OCI-LY1 (cell line): ENCODE data around the gene PLEKHG3.

Experiments
- H2AFZ ChIP-seq: fragments of 200-600 bp; sonication (generic), shearing (Covaris generic); 2 replicates; pipeline ENCODE4 v1.6.0; 2014; ENCODE audit warnings: antibody characterized with exemption, mild to moderate bottlenecking, low read length
- H3F3A ChIP-seq: fragments of 200-600 bp; sonication (generic), shearing (Covaris generic); 2 replicates; pipeline ENCODE4 v1.6.0; 2014; ENCODE audit warnings: mild to moderate bottlenecking, antibody characterized with exemption, low read length, moderate library complexity; ENCODE audit not compliant: insufficient read depth
- H3K27ac ChIP-seq: fragments of 200-600 bp; sonication (generic); 2 replicates; pipeline ENCODE4 v1.5.1; 2014; ENCODE audit warnings: low read length, mixed run types, mild to moderate bottlenecking, low read depth; ENCODE audit not compliant: poor library complexity, severe bottlenecking
- H3K27me3 ChIP-seq: fragments of 200-600 bp; sonication (generic); 2 replicates; pipeline ENCODE4 v1.6.0; 2014; ENCODE audit warnings: antibody characterized with exemption, mild to moderate bottlenecking, low read length, moderate library complexity; ENCODE audit not compliant: insufficient read depth
- H3K36me3 ChIP-seq: fragments of 200-600 bp; sonication (generic); 2 replicates; pipeline ENCODE4 v1.6.1; 2014; ENCODE audit warnings: mild to moderate bottlenecking, antibody characterized with exemption, low read length, moderate library complexity, mixed read lengths; ENCODE audit not compliant: insufficient read depth
- H3K4me1 ChIP-seq: fragments of 200-600 bp; sonication (generic); 2 replicates; pipeline ENCODE4 v1.5.1; 2014; ENCODE audit warnings: mild to moderate bottlenecking, low read length, moderate library complexity; ENCODE audit not compliant: insufficient read depth, severe bottlenecking
- H3K4me2 ChIP-seq: fragments of 200-600 bp; sonication (generic), shearing (Covaris generic); 2 replicates; pipeline ENCODE4 v1.6.1; 2014; ENCODE audit warnings: low read length
- H3K4me3 ChIP-seq: fragments of 200-600 bp; sonication (generic); 2 replicates; pipeline ENCODE4 v1.5.1; 2014; ENCODE audit warnings: low read length, low read depth, mild to moderate bottlenecking, mixed read lengths; ENCODE audit not compliant: poor library complexity, severe bottlenecking
- H3K79me2 ChIP-seq: fragments of 200-600 bp; shearing (Covaris generic); 2 replicates; pipeline ENCODE4 v1.6.1; 2016; ENCODE audit warnings: mixed run types, low read length, mixed read lengths; ENCODE audit not compliant: insufficient read depth
- H3K9ac ChIP-seq: fragments of 200-600 bp; sonication (generic), shearing (Covaris generic); 2 replicates; pipeline ENCODE4 v1.6.1; 2014; ENCODE audit warnings: mild to moderate bottlenecking, low read length, mixed read lengths
- H3K9me2 ChIP-seq: fragments of 200-600 bp; sonication (generic), shearing (Covaris generic); 2 replicates; pipeline ENCODE4 v1.6.1; 2014; ENCODE audit warnings: low read depth, mild to moderate bottlenecking, low read length, mixed read lengths
- H3K9me3 ChIP-seq: fragments of 200-600 bp; shearing (Covaris generic); 2 replicates; pipeline ENCODE4 v1.6.1; 2014; ENCODE audit warnings: low read length, mixed read lengths
- H4K20me1 ChIP-seq: fragments of 200-600 bp; sonication (generic), shearing (Covaris generic); 2 replicates; pipeline ENCODE4 v1.6.0; 2016; ENCODE audit warnings: mild to moderate bottlenecking, low read length; ENCODE audit not compliant: insufficient read depth
- EZH2 ChIP-seq: fragments of 200-600 bp; sonication (generic), shearing (Covaris generic); IDR thresholded peaks from 2 replicates; pipeline ENCODE4 v1.8.0; 2017; ENCODE audit warnings: borderline replicate concordance, mixed run types, mild to moderate bottlenecking, antibody characterized with exemption, low read length, moderate library complexity, mixed read lengths
- TF ChIP-seq, protein P1 (sequence below): fragments of 200-600 bp; sonication (generic), shearing (Covaris generic); IDR thresholded peaks from 2 replicates; pipeline ENCODE4 v1.5.1; 2017; ENCODE audit warnings: mild to moderate bottlenecking, antibody characterized with exemption, low read length, moderate library complexity, mixed read lengths

The PLEKHG3 gene

DNA sequence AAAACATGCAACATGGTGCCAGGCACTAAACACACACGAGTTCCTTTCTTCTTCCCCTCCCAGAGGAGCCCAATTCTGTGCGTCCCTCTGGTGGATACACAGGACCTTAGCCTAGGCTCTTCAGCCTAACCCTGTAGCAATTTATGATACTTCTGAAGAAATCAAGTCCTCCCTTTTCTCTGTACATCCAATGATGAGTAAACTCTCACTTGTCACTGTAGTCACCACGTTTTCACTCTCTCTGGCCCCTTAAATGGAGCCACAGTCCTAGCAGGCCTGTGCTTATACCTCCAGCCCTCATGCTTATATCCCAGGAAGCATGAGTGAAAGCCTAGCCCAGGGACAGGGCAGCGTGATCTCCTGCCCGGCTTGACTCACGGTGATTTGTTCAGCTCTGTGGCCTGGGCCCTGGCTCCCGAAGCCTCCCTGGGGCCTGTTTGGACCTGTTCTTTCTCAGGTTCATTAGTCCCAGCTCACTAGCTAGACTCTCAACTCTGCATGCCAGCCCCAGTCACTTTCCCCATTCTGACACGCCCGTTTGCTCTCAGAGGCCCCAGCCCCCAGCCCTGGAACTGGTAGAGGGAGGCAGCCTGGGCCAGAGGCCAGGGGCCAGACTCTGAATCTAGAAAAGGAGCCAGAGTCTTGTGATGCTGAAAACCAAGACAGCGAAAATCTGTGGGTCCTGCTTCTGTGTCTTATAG, 24.1 kb upstream of the PLEKHG3 start:
- no peaks in the 10 kb centered on the region for H3K9me2 ChIP-seq
- no peak overlapping the region for H3K27ac ChIP-seq
- H3K4me2 ChIP-seq, result no peak overlapping the region
- H3K9ac ChIP-seq, result no peak overlapping the region
- no peak overlapping the region for H2AFZ ChIP-seq
- H3K4me1 ChIP-seq, result no peaks in the 10 kb centered on the region
- H3K36me3 ChIP-seq, result no peaks in the 10 kb centered on the region
- H3K4me3 ChIP-seq, result no peak overlapping the region
- H3K27me3 ChIP-seq, result peaks cover 3% of the 10 kb centered on the region
- no peaks in the 10 kb centered on the region for H3F3A ChIP-seq
- TF ChIP-seq, protein P1, sequence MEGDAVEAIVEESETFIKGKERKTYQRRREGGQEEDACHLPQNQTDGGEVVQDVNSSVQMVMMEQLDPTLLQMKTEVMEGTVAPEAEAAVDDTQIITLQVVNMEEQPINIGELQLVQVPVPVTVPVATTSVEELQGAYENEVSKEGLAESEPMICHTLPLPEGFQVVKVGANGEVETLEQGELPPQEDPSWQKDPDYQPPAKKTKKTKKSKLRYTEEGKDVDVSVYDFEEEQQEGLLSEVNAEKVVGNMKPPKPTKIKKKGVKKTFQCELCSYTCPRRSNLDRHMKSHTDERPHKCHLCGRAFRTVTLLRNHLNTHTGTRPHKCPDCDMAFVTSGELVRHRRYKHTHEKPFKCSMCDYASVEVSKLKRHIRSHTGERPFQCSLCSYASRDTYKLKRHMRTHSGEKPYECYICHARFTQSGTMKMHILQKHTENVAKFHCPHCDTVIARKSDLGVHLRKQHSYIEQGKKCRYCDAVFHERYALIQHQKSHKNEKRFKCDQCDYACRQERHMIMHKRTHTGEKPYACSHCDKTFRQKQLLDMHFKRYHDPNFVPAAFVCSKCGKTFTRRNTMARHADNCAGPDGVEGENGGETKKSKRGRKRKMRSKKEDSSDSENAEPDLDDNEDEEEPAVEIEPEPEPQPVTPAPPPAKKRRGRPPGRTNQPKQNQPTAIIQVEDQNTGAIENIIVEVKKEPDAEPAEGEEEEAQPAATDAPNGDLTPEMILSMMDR, result no peak
- TF ChIP-seq EZH2, result no peak
- no peaks in the 10 kb centered on the region for H3K9me3 ChIP-seq
- H4K20me1 ChIP-seq, result no peaks in the 10 kb centered on the region
- H3K79me2 ChIP-seq, result no peaks in the 10 kb centered on the region

DNA sequence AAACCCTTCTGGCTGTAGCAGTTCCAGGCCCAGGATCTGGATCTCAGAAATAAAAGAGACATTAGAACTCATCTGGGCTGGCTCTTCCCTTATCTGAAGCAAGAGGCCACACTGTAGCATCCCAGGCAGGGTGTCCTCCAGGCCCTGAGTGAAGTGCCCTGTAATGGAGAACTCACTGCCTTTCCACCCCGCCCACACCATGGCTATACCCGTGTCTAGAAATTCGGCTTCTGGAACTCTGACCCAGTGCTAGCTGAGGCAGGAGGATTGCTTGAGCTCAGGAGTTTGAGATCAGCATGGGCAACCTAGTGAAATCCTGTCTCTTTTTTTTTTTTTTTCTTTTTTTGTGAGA, 23.5 kb upstream of the PLEKHG3 start:
- Histone ChIP-seq H3K27ac (no peak overlapping the region), H3K9ac (no peak overlapping the region), H3K36me3 (no peaks in the 10 kb centered on the region), H3K9me3 (no peaks in the 10 kb centered on the region), H4K20me1 (no peaks in the 10 kb centered on the region), H3K79me2 (no peaks in the 10 kb centered on the region), H2AFZ (no peak overlapping the region), H3K9me2 (no peaks in the 10 kb centered on the region), H3K4me2 (no peak overlapping the region), H3K4me1 (no peaks in the 10 kb centered on the region), H3K27me3 (peaks cover 3% of the 10 kb centered on the region), H3K4me3 (no peak overlapping the region), H3F3A (no peaks in the 10 kb centered on the region)
- TF ChIP-seq, protein P1, result no peak
- no peak for TF ChIP-seq EZH2

DNA sequence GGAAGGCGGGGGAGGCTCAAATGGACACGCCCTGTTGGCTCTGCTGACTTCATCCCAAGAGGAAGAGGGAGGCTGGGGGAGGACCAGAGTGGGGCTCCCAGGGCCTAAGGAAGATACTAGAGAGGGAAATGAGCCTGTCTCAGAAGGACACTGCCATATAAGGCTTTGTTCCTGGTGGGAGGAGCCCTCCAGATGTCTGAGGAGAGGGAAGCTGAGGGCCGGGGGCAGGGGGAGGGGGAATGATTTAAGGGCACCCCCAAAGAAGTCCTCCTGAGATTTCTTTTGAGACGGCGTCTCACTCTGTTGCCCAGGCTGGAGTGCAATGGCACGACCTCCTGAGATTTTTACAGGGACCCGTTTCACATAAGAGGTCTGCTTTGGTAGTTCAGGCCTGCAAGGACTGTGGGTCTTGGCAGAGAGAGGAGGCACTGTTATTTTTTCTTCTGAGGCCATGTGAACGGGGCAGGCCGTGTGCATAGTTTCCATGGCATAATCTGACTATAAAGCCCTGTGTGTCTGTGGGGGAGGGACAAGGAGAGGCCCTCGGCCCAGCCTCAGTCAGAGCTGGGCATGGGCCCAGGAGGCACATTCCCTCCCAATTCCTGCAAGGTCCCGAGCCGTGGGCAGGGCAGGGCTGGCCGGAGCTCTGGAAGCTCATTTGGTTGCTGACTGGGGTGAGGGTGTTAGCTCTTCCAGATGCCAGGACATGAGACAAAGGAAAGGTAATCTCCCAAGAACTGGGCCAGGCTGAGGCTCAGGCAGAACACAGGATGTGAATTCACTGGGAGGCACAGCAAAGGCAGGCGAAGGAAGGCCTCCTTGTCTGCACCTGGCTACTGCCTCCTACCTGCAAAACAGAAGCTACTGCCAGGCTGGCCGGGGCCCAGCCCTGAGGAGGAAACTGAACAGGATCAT, 22.2 kb upstream of the PLEKHG3 start:
- H4K20me1 ChIP-seq, result no peaks in the 10 kb centered on the region
- no peak overlapping the region for H3K4me2 ChIP-seq
- H3K9me2 ChIP-seq, result no peaks in the 10 kb centered on the region
- H3K9ac ChIP-seq, result no peak overlapping the region
- no peaks in the 10 kb centered on the region for H3K79me2 ChIP-seq
- H3K27me3 ChIP-seq, result peaks cover 3% of the 10 kb centered on the region
- no peaks in the 10 kb centered on the region for H3K36me3 ChIP-seq
- no peak overlapping the region for H2AFZ ChIP-seq
- H3F3A ChIP-seq, result no peaks in the 10 kb centered on the region
- no peak for TF ChIP-seq EZH2
- TF ChIP-seq, protein P1, result no peak
- H3K9me3 ChIP-seq, result no peaks in the 10 kb centered on the region
- no peak overlapping the region for H3K4me3 ChIP-seq
- no peak overlapping the region for H3K27ac ChIP-seq
- H3K4me1 ChIP-seq, result no peaks in the 10 kb centered on the region
